ENCODE results near the gene TBPL1.

The TBPL1 gene

GRCh38 chr6:134007077-134007476 lies 54.1 kb downstream of the TBPL1 start:
- DNase-seq (ENCODE audit: low spot score), result no peak

DNA sequence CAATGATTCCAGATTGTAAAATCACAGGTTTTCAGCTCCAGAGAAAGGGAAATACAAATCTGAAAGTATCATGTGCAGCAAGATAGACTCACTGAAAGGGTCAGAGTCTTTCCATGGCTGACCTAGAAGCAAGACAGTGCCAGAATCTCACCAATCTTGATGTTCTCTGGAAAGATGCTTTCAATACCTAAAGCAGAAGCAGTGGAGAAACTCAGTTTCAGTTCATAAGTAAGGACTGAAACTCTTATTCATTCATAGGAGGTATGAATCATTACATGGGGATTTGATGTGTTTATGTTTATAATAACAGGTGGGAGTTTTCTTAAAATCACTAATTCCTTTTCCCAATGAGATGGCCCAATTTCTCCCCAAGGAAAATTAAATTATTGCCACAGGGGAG lies 56.9 kb downstream of the TBPL1 start:
- no peak for DNase-seq (ENCODE audit: low spot score)

- DNase-seq (ENCODE audit: low spot score), result no peak
These were observed 57.4 kb downstream of the TBPL1 start for GRCh38 chr6:134010400-134010799.

DNA sequence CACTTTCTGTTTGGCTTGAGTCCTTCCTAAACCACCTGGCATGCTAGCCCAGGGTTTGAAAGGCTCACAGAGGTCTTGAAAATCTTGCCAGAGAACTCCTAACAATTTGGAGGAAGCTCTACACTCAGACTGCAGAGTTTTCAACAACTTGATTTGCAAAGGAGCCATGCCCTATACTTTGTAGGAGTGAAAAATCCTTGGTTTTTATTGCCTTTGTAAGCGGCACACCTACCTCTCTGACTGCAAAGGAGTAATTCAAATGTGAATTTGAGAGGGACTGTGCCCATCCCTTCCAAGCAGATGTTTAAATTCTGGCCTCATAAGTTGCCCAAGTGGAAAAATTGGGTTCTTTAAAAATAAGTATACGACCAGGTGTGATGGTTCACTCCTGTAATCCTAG lies 58.0 kb downstream of the TBPL1 start:
- no peak for DNase-seq (ENCODE audit: low spot score)

GRCh38 chr6:134014588-134015137 lies 61.6 kb downstream of the TBPL1 start:
- no peak for DNase-seq (ENCODE audit: low spot score)

- no peak for DNase-seq (ENCODE audit: low spot score)
These were observed 62.9 kb downstream of the TBPL1 start for GRCh38 chr6:134015719-134016557.

- no peak for DNase-seq (ENCODE audit: low spot score)
These were observed 63.5 kb downstream of the TBPL1 start for GRCh38 chr6:134016558-134016814.

GRCh38 chr6:134020071-134020470 lies 67.0 kb downstream of the TBPL1 start:
- no peak for DNase-seq (ENCODE audit: low spot score)

- DNase-seq (ENCODE audit: low spot score), result no peak
These were observed 67.5 kb downstream of the TBPL1 start for GRCh38 chr6:134020543-134020942.

GRCh38 chr6:134020968-134021367 lies 67.9 kb downstream of the TBPL1 start:
- no peak for DNase-seq (ENCODE audit: low spot score)

GRCh38 chr6:134021396-134022122 lies 68.5 kb downstream of the TBPL1 start:
- no peak for DNase-seq (ENCODE audit: low spot score)

- DNase-seq (ENCODE audit: low spot score), result no peak
These were observed 69.6 kb downstream of the TBPL1 start for GRCh38 chr6:134022650-134023049.

GRCh38 chr6:134026597-134026996 lies 73.6 kb downstream of the TBPL1 start:
- DNase-seq (ENCODE audit: low spot score), result no peak

- DNase-seq (ENCODE audit: low spot score), result no peak
These were observed 75.4 kb downstream of the TBPL1 start for GRCh38 chr6:134028438-134028837.

- peak; percentile 56 for DNase-seq (ENCODE audit: low spot score)
These were observed 76.8 kb downstream of the TBPL1 start for GRCh38 chr6:134029495-134030455.

- DNase-seq (ENCODE audit: low spot score), result no peak
These were observed 78.8 kb downstream of the TBPL1 start for GRCh38 chr6:134031696-134032255.

- no peak for DNase-seq (ENCODE audit: low spot score)
These were observed 81.5 kb downstream of the TBPL1 start for GRCh38 chr6:134034478-134034877.

GRCh38 chr6:134034961-134035822 lies 82.2 kb downstream of the TBPL1 start:
- no peak for DNase-seq (ENCODE audit: low spot score)

GRCh38 chr6:134035823-134036296 lies 82.8 kb downstream of the TBPL1 start:
- DNase-seq (ENCODE audit: low spot score), result peak; percentile 82

DNA sequence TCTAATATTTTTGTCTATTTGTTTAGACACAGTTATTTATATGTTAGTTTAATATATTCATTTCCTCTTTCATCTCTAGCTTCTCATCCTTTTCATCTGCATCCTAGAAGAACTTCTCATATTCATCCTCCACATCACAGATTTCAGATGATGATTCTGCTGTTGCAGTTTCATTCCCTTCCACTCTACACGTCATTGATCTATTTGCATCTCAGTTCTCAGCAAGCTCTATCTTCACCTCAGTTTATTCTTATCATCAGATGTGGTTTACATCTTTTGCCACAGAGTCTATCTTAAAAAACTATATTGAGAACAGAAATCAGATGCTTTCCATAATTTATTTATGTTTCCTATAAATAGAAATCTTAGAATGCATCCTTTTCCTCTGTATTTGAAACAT lies 86.1 kb downstream of the TBPL1 start:
- no peak for DNase-seq (ENCODE audit: low spot score)

Measured in putamen (tissue), 1 donor.